Esophagus mucosa (tissue), 1 donor: ENCODE data around the gene TMEM237. TPM values are rescaled to one million over a fixed set of nuclear protein-coding genes. Genes with fewer than 3 reads are reported as not detected.

Source experiments
- total RNA-seq: library from RNA; stranded (reverse); gene quantifications from one replicate; pipeline ENCODE4 v1.2.4, GENCODE V29; 2023
- donor health status: DM: yes; HTN: yes; CAD: no.

Gene TMEM237
- total RNA-seq, 1 donor from 2014 or later = 24.9 TPM

Other genes starting within 250 kb of the TMEM237 start
- gene TRAK2, start 192.0 kb downstream of the TMEM237 start, total RNA-seq = 7.5 TPM
- 12.9 TPM for gene STRADB, start 191.8 kb downstream of the TMEM237 start, total RNA-seq
- gene MPP4, start 55.1 kb upstream of the TMEM237 start, total RNA-seq = not detected
- 8.5 TPM for gene ALS2, start 137.4 kb upstream of the TMEM237 start, total RNA-seq
- 0.12 TPM for gene CDK15, start 163.0 kb upstream of the TMEM237 start, total RNA-seq